GM19467 (cell line): Measurements from ENCODE around the gene ALPL.

Source experiments
- ATAC-seq: cut with Tn5 transposase; IDR thresholded peaks from one replicate; pipeline ENCODE4 v1.9.1; 2021; ENCODE audit warnings: mild to moderate bottlenecking, moderate library complexity; ENCODE audit not compliant: unreplicated experiment

ALPL gene

DNA sequence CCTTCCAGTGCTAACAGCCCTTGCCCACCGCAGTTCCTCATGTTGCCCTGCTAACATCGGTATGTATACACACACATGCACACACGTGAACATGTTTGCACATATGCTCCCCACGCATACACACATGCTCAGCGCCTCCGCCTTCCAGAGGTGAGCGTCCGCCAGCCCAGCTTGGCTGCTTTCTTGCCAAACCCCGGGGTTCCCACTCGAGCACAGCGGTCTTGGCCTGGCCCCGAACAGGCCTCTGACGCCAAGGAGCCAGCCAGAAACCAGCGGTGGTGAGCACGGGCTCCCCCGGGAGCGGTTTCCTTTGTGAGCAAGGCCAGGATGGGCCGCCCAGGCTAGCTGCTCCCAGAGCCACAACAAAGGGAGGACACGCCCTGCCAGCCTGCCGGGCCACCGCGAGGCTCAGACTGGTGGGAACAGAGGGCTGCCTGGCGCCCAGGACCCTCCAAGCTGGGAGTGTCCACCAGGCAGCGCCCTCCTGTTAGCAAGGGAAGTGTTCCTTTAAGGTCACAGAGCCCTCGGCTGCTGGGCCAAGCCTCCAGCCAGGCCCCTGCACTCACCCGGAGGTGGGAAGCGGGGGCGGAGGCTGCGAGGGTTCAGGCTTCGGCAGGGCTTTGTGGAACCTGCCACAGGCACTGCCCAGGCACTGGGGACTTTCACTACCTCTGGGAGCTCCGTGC is 65.4 kb downstream of the ALPL start:
- no peak for ATAC-seq

DNA sequence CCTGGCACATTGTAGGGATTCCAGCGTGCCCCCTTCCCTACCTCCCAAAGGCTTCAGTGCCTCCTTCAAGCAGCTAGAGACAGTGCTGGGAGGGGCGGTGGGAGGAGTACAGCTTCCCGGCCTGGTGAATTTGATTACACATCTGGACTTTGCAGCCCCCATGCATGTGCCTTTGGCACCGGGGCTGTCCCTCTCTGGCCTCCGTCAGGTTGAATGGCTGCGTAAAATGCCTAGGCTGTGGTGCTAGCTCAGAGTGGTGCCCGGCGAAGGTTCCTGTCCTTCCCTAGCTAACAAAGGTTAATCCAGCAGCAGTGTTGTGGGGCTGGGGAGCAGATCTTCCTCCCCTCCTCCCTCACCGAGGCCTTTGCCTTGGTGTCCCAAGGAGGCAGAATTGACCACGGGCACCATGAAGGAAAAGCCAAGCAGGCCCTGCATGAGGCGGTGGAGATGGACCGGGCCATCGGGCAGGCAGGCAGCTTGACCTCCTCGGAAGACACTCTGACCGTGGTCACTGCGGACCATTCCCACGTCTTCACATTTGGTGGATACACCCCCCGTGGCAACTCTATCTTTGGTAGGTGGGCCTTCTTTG is 66.2 kb downstream of the ALPL start:
- ATAC-seq, result no peak

- ATAC-seq, result no peak
These were observed 67.0 kb downstream of the ALPL start for GRCh38 chr1:21576031-21576797.

GRCh38 chr1:21576798-21577187 is 67.6 kb downstream of the ALPL start:
- no peak for ATAC-seq

- ATAC-seq, result no peak
These were observed 68.1 kb downstream of the ALPL start for GRCh38 chr1:21577324-21577723.

DNA sequence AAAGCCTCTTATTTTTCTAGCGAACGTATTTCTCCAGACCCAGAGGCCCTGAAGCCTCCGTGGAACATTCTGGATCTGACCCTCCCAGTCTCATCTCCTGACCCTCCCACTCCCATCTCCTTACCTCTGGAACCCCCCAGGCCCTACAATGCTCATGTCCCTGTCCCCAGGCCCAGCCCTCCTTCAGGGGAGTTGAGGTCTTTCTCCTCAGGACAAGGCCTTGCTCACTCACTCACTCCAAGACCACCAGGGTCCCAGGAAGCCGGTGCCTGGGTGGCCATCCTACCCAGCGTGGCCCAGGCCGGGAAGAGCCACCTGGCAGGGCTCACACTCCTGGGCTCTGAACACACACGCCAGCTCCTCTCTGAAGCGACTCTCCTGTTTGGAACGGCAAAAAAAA is 68.7 kb downstream of the ALPL start:
- ATAC-seq, result no peak

GRCh38 chr1:21579791-21580190 is 70.6 kb downstream of the ALPL start:
- ATAC-seq, result no peak

DNA sequence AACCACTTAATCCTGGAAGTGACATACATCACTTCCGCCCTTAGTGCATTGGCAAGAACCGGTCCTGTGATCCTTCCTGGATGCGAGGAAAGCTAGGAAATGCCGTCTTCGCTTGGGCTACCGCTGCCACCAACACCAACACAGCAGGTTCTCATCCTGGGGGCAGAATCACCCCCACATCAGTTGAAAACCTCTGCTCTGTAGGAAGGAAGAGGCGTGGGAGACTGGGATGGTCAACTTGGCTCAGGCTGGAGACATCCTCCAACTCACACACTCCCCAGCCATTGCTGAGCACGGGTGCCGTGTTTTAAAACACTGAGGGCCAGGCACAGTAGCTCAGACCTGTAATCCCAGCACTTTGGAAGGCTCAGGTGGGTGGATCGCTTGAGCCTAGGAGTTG is 74.9 kb downstream of the ALPL start:
- ATAC-seq, result no peak

GRCh38 chr1:21585037-21585436 is 75.8 kb downstream of the ALPL start:
- ATAC-seq, result no peak

DNA sequence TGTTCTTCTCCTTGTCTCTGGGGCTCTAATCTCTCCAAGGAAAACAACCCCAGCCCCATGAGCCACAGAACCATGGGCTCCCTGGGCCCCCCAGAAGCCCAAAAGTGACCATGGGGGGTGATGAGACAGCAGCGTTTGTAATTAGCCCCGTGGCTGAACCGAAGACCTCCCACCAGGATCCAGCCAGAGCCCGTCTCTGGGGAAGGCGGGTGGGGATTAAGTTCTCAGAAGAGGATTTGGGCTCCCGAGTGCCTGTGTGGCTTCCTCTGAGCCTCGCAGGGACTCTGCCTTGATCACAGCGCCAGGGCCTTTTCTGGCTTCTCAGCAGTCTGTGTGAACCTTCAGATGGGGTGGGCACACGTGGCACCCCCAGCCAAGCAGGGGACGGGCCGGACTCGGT is 77.0 kb downstream of the ALPL start:
- ATAC-seq, result no peak

DNA sequence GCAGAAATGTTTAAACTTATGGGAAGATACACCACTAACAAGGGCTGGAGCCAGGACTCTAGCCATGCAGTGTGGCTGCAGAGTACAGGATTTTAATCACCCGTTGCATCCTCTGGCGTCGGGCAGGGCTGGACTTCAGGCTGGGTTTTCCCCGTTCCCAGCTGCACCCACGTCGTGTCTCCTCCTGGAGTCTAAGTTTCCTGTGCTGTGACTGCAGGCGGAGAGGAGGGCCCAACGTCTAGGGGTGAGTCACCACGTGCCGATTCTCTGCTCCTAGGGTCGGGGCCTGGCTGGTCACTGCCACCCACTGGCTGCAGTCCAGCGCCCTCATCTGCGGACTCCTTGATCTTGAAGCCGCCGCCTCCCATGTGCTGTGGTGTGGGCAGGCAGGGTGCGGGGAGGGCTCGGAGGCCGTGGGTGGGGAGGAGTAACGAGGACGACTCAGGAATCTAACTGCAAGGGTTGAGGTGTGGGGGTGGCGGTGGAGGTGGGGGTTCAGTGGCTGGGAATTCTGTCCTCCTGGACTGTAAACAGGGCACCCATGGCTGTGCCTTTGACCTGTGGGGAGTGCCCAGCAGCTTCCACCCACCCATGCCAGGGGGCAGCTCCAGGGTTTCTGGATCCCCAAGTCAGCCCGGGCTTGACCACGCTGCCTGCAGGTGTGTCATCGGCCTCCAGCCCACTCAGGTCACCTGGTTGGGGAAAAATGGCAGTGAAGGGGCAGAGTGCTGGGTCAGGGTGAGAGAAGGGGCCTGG is 77.8 kb downstream of the ALPL start:
- ATAC-seq, result no peak

DNA sequence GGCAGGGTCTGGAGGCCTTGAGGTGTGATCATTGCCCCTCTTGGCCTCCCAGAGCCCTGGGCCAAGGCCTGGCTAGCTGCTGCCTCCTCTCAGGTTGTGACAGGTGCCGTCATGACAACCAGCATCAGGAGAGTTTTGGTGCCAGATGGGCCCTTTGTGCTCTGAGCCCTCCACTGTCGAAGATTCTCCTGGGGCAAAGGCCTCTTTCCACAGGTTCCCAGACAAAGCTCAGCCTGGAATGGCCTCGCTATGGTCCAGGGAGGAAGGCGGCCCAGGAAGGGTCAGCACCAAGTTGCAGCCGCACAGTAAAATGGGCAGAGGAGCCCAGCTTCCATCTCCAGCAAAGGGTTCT is 78.4 kb downstream of the ALPL start:
- ATAC-seq, result no peak

DNA sequence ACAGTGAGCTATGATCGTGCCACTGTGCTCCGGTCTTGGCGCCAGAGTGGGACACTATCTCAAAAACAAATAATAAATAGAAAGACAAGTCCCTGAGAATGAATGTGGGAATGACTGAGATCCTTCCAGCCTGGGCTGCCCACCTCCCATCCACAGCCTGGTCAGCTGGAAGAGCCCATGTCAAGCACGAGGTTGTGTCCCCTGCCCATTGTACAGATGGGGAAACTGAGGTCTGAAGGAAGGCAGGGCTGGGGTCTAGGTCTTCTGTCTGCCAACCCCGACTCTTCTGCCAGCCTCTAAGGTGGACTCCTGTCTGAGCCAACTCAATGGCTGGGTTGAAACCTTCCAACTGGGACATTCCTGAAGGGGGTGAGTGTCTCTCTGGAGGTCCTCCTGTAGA is 80.4 kb downstream of the ALPL start:
- no peak for ATAC-seq

- no peak for ATAC-seq
These were observed 81.1 kb downstream of the ALPL start for GRCh38 chr1:21590126-21590880.

DNA sequence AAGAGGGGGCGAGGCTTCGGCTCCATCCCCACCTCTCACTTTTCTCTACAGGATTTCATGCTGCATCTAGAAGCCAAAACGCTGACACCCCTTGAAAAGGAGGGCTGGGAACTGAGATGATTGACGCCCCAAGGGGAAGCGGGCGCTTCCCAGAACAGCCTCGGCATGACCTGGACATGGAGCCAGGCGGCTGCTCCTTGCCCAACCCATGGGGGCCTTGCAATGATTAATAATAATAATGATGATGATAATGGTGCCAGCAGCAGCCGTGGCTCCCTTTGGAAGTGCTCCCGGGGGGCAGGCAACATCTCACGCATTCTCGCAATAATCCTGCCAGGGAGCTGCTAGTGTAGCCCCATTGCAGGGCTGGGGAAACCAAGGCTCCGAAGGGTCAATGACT is 81.7 kb downstream of the ALPL start:
- ATAC-seq, result no peak

GRCh38 chr1:21592086-21592865 is 83.1 kb downstream of the ALPL start:
- no peak for ATAC-seq

DNA sequence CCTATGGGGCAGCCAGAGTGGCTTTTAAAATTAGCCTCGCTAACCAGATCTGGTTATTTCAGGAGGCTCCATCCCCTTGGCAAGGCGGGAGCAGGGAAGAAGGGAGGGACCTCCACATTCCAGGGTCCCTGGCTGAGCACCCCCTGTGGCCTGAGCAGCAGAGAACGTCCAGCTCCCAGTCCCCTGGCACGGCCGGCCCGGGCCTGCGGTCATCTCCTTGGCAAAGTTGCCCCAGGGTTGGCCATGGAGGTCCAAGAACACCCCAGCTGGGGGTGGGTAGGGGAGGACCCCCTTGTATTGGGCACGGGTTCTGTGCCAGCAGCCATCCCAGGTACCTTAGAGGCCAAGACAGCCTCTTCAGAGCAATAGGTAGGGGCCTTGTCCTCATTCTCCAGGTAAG is 84.0 kb downstream of the ALPL start:
- no peak for ATAC-seq

- no peak for ATAC-seq
These were observed 85.3 kb downstream of the ALPL start for GRCh38 chr1:21594501-21594900.

DNA sequence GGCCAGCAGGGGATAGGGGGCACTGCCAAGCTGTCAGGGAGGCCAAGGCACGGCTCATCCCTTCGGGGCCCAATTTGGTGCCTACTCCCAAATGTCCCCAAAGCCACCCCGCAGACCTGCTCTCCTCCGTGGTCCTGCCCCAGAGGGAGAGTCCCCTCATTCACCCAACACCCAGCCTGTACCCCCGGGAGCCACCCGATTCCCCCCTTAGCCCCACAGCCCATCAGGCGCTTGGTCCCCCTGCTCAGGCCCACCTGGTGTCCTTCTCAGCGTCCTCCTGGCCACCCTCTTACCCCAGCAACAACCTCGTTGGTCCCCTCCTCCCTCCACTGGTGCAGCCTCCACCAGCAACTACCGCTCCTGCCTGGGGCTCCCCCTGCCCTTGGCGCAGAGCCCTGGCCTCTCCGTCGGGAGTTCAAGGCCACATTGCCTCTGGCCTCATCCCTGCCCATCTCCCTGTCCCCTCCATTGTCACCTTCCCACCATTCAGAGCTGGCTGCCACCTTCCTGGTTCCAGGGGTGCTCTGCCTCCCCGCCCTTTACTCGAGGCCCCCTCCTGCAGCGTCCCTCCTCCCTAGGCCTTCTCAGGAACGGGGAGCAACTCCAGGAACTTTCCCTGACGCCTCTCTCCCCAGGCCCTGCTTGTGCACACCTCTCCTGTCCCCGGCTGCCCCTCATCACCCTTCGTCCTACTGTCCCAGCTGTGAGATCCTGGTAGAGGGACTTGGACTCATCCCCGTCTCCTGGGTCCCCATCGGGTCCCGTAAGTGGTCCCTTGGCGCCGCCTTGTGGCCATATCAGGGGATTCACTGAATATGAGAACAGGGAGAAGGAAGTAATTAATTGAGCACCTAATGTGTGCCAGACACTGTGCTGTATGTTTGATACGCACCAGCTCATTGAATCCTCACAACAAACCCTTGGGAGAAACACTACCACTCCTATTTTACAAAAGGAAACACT is 86.0 kb downstream of the ALPL start:
- no peak for ATAC-seq
